GM19240 (cell line): ENCODE data around the gene GPR180.
"Not testable (repeated sequence)": the region's sequence is repeated elsewhere in the genome, so short reads cannot be mapped to it uniquely, and the experiment has no call there.

Experiments
- DNase-seq: peaks from one replicate; pipeline ENCODE4 v3.0.0; 2011; ENCODE audit warnings: low spot score; ENCODE audit not compliant: insufficient read length

Gene GPR180

DNA sequence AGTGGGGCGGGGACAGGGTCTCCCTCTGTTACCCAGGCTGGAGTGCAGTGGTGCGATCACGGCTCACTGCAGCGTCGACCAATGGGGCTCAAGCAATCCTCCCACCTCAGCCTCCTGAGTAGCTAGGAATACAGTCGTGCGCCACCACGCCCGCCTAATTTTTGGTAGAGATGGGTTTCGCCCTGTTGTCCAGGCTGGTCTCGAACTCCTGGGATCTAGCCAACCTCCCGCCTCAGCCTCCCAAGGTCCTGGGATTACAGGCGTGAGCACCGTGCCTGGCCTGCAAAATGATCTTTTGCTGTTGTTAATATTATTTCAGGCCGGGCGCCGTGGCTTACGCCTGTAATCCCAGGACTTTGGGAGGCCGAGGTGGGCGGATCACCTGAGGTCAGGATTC is 5.1 kb upstream of the GPR180 start:
- no peak for DNase-seq

DNA sequence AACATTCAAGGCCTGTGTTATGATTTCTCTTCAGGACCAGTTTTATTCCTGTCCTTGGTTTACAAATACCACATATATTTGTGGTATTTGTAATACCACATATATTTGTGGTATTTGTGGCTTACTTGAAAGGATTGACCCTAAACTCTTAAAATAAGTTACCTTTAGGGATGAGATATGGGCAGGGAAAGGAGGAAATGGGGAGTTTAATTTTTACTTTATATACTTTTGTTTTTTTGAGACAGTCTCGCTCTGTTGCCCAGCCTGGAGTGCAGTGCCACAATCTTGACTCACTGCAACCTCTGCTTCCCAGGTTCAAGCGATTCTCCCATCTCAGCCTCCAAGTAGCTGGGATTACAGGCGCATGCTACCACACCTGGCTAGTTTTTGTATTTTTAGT is 3.4 kb upstream of the GPR180 start:
- no peak for DNase-seq

DNA sequence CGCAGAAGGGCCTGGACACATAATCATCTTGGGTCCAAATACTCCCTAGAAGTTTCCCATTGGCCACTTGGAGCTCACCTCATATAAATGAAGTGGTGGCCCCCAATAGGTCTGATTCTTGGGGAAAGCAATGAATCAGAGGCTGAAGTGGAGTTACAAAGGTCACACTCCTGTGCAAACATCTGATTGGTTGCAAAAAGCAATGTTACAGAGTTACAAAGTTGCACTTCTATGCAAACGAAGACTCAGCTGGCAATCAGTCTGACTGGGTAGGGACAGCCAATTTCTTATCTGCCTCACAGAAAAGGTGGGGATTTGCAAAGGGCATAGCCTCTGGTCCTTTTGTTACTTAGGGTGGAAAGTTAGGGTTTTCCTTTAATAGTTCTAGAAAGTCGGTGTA is 1.8 kb upstream of the GPR180 start:
- no peak for DNase-seq

DNA sequence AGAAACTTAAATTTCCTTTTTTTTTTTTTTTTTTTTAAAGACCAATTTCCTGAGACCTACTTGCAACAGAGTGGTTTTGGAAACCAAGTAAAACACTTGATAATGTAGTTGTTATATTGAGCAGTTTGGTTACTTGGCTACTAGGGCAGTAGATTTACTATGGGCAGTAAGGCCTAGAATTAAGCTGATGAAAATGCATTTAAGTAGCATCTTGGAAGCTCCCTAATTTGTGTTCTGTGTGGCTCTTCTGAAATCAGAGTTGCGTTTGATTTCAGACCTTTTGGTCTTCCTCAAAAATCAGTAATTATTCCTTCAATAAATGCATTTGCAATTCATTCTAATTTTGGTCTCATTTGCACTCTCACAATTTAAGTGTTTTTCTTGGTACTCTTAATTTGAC is 810 bp downstream of the GPR180 start:
- DNase-seq = no peak

DNA sequence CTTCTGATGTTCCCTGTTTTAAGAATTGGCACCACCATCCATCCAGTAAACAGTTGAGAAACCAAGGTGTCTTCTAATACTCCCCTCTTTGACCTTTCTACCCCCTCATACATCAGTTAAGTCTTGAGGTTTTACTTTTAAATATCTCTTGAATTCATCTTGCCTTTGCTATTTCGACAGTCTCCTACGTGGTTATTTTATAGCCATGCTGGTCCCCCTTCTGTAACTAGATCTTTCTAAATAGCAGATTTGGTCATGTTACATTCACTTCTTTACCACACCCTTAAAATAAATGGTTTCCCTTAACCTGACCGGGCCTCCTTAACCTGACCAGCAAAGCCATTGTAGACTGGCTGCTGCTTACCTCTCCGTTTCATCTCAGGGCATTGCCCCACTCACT is 5.4 kb downstream of the GPR180 start:
- no peak for DNase-seq

DNA sequence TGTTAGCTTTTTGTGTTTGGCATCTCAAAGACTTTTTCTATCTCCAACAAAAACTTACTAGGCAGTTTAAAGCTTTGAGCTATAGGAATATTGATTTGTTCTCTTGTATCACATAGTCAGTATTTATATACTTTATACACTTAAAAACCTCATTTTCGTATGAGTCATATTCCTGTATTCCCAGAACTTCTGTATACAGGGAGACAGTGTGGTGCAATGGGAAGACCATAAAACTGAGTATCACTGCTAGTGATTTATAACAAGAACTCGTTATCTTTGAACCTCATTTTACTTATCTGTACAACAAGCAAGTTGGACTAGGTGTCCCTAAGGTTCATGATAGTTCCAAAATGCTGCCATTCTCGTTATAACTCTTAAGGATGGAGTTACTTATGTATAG is 6.3 kb downstream of the GPR180 start:
- DNase-seq = no peak

DNA sequence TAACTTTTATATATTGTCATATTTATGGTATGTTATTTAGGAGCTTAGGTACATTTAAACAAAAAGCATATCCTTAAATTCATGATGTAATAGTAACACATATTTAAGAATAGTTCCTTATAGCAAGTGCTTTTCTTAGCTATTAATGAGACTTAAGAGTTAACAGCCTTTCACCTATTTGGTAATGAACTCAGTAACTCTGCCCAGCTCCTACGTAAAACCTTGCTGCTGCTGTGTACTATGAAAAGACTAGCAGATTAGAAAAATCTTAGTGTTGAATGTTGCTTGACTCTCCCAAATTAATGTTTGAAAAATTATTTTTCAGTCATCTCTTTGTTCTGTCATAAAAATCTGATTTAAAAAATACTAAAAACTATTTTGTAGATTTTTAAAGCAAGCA is 6.9 kb downstream of the GPR180 start:
- no peak for DNase-seq

DNA sequence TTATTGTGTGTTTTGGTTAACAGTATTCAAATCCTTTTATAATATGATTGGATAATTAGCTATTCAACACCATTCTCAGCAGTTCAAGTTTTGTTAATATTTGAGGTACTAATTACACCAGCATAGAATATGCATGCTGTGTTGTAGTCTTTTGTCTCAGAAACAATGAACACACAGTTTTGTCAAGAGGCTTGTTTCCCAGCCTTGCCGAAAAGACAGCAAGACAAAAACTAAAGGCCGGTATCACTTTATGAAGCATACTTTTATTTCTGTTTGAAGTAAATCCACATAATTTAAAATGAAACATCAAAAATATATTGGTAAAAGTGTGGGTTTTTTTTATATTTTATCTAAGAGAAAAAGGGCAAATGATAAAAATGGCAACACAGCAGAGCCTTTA is 7.5 kb downstream of the GPR180 start:
- DNase-seq = no peak

DNA sequence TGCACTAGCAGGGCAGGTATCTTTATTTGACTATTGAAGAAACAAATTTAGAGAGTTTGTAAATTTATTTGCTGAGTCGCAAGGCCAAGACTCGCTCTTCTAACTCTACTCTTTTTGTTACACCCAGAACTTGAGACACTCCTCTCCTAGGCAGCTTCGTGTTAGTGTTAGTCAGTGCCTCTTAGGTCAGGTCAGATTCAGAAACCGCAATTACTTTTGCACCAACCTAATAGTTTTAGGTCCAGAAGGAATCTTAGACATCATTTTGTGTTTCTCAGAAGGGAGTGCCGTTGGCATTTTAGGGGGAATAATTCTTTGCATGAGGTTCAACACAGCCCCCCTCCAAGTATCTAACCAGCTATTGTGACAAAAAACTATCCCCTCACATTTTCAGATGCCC is 8.8 kb downstream of the GPR180 start:
- no peak for DNase-seq

DNA sequence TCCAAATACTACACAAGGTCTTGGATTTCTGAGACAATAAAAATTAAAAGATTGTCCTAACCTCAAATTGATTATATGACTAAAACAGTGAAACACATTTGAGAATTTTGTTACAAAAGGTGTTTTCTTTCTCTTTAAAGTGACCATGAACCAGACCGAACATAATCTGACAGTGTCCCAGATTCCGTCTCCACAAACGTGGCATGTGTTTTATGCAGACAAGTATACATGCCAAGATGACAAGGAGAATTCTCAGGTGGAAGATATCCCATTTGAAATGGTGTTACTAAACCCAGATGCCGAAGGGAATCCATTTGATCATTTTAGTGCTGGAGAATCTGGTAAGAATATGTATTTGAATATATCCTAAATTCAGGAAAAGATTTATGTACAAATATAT is 10.4 kb downstream of the GPR180 start:
- DNase-seq = no peak

DNA sequence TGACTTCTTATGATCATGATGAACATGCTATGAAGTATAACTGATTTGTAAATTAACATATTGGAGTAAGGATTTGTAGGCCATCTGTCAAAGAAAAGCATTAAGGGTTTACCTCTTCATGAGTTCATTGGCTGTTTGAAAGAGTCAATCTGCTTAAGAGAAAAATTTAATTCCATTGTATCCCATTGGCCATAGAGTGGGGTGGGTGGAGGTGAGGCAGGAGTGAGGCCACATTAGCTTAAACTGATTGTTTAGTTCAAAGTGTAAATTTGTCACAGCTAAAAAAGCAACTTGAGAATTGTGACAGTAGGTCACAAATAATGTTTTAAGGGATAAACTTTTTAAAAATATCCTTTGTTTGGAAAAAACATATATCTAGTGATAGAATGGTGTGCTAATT is 11.4 kb downstream of the GPR180 start:
- DNase-seq = no peak

DNA sequence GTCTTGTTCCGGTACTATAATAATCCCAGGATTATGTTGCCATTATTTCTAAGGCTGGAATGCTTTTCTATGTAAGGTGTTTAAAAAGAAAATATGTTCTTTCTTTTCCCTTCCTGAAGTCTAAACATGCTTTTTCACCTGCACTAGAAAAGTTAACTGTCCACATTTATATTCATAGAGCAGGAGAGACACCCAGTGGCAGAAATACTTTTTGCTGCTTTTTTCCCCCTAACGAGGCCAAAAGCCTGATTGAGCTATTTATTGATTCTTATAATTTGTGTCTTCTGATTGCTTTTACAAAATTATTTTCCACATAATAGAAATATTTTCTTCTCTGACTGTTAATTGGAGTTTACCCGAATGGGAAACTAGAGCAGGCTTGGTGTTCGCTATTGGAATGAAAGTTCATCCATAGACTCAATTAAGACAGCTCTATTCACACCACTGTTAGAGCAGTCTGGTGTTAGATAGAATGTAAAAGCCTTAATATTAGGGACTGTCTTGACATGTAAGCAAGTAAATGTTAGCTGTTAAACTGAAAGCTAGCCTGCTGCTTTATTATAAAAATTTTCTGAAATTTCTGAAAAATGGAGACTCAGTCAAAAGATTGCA is 15.8 kb downstream of the GPR180 start:
- no peak for DNase-seq

DNA sequence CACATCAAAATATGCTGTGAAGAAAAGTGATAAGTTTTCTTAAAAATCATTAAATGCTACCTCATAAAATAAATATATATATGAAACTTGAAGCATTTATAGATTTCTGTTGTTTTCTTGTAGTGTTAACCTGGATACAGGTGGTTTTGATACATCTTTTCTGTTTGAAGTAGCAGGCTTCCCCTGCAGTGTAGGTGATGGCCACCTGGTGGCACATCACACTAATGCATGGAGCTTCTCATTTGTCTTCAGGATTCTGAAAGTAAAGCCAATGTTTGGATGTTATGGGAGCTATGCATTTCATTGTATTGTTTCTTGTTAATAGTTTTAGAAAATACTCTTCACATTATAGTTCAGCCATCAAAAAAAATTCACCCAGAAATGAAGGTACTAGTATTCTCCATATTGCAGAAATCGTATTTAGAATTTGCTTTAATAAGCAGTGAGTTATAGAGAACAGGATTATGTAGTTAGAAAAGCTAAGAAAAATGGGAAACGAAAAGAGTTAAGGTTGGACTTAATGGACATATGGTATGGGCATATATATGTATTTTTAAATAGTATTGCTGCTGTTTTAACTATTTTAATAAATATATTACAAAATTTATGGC is 18.7 kb downstream of the GPR180 start:
- no peak for DNase-seq

DNA sequence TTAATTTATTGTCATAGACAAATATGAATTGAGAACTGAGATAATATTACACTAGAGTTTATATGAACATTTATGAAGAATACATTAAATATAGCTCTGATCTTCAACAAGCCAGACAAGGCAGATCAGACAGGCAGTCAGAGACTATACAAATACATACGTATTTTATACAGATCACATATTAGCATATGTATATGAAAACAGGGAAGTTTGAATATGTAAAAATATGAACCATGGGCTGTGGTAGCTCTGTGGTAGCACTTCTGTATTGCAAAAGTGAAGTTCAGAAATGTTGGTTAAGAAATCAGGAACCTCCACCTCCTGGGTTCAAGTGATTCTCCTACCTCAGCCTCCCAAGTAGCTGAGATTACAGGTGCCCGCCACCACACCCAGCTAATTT is 20.7 kb downstream of the GPR180 start:
- no peak for DNase-seq

DNA sequence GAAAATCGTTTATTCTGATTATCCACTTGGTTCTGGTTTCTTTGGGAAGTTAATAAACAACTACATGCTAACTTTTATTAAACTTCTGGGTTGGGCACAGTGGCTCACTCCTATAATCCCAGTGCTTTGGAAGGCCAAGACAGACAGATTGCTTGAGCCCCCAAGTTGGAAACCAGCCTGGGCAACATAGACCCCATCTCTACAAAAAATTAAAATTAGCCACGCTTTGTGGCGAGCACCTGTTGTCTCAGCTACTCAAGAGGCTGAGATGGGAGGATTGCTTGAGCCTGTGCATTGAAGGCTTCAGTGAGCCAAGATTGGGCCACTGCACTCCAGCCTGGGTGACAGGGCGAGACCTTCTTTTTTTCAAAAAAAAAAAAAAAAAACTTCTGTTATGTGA is 21.7 kb downstream of the GPR180 start:
- DNase-seq = no peak

DNA sequence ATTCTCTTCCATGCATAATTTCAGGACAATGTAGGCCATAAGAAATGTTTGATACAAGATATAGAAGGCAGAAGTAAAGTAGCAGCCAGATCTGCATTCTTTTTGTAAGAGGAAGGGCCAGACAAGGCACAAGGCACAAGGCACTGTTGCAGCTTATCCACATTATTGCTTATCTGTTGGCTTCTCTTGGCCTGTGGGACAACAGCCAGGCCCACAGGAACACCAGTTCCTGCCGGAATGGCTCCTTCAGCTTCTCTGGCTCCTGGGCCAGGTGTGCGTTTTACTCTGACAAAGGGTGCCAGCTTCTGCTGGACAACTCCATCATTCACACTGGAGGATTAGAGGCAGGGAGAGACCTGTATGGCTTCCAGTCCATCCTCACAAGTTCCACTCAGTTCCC is 29.2 kb downstream of the GPR180 start:
- DNase-seq = no peak

DNA sequence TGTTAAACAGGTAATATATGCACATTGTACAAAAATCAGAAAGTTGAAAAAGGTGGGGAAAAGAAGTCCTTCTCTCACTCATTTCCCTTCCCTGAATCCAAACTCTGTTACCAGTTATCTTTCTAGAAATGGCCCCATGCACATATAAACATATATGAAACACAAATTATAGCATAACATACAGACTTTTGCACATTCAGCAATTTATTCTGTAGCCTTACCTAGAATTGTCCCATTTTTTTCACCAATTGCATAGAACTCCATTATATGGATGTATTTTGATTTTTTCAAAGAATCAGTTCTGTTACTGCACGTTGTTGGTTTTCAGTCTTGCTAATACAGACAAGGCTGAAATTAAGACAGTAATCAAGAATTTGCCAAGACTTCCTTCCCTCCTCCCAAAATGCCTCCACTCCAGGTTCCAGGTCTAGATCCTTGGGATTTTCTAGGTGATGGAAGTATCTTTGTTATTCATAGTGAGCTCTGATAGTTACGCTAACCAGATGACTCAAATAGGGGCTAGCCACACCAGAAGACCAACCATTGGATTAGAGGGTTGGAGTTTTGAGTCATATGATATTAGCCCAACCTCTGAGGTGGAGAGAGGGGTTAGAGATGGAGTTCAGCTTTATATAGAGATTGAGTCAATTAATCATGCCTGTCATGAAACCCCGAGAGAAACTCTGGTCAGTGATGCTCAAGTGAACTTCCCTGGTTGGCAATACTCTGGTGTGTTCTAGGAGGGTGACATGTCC is 30.7 kb downstream of the GPR180 start:
- DNase-seq = no peak

DNA sequence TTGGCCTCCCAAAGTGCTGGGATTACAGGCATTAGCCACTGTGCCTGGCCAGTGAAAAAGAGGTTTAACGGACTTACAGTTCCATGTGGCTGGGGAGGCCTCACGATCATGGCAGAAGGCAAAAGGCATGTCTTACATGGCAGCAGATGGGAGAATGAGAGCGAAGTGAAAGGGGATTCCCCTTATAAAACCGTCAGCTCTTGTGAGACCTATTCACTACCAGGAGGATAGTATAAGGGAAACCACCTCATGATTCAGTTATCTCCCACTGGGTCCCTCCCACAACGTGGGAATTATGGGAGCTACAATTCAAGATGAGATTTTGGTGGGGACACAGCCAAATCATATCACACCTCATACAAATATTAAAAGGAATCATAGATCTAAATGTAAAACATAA is 34.4 kb downstream of the GPR180 start:
- not testable (repeated sequence) for DNase-seq

DNA sequence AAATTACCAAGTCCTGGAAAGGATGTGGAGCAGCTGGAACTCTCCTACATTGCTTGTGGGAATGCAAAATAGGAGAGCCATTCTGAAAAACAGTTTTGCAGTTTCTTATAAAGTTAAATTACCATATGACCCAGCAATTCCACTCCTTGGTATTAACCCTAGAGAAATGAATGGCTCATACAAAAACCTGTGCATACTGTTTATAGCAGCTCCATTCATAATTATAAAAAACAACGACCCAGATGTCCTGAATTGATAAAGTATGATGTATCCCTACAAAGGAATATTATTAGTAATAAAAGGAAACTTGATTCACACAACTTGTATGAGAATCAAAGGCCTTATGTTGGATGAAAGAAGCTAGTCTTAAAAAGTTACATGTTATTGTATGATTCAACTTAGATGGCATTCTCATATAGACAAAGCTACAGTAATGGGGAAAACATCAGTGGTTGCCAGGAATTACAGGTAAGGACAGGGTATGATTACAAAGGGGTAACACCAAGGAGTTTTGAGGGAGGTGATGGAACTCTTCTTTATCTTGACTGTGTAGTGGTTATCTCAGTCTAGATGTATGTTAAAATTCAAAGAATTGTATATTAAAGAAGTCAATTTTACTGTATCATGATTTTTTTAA is 35.4 kb downstream of the GPR180 start:
- no peak for DNase-seq

DNA sequence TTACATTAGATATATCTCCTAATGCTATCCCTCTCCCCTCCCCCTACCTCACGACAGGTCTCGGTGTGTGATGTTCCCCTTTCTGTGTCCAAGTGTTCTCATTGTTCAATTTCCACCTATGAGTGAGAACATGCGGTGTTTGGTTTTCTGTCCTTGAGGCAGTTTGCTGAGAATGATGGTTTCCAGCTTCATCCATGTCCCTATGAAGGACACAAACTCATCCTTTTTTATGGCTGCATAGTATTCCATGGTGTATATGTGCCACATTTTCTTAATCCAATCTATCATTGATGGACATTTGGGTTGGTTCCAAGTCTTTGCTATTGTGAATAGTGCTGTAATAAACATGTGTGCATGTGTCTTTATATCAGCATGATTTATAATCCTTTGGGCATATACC is 36.0 kb downstream of the GPR180 start:
- not testable (repeated sequence) for DNase-seq

DNA sequence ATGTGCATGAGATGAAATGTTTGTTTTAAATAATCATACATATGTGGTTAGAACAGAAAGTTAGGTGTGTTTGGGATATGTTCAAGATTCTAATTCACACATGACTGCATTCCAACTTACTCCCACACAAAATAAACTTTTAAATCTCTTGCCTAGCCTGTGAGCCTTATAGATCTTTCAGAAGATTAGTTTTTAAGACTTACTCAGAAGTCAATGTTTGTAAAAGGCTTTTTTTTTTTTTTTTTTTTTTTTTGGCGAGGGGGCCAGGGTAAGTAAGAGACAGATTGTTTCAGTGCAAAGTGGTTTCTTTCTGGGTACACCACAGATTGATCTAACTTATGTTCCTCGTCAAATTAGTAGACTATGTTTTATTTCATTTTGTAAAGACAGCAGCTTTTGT is 39.1 kb downstream of the GPR180 start:
- no peak for DNase-seq

DNA sequence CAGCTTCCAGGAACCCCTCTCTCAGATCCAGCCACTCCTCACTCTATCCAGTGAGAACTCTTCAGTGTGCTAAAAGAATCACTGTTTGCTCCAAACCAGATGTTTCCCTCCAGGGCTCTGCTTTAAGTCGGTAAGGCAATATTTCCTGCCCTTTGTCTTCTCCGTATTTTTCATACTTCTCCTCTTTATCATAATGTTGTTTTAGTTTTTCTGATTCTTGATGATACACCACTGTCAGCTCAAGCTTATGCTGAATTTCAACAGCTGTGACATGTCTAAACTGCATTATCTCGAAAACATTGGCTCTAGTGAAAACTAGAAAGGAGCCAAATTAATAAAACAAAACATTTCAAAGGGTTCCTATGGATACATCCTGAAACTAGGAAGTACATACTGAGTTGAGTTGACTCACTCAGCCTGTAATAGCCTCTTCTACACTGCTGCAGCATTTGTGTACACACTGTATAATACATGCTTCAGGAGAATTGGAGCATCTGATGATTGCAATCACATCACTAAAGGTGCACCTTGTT is 39.8 kb downstream of the GPR180 start:
- no peak for DNase-seq
